Bronchial epithelial cell (primary cell): ENCODE measurements around the gene SLC24A3. TPM values are rescaled to one million over a fixed set of nuclear protein-coding genes. Genes with fewer than 3 reads are reported as not detected.

Experiments used
- DNase-seq: peaks from one replicate; pipeline ENCODE4 v3.0.0-alpha.2; 2010; ENCODE audit warnings: low read depth
- FAIRE-seq: peaks from 2 replicates; lab custom pipeline; 2011; peaks lifted over from hg19 to GRCh38; lab: Jason Lieb, UNC
- H3K27me3 ChIP-seq: 2 replicates; pipeline ENCODE4 v1.5.1; 2011; ENCODE audit warnings: low read length; ENCODE audit not compliant: control insufficient read depth, insufficient read depth
- H3K36me3 ChIP-seq: 2 replicates; pipeline ENCODE4 v1.5.1; 2011; ENCODE audit warnings: low read length; ENCODE audit not compliant: control insufficient read depth, insufficient read depth
- H3K4me3 ChIP-seq: 2 replicates; pipeline ENCODE4 v1.5.1; 2011; ENCODE audit warnings: mild to moderate bottlenecking, low read depth, low read length, control low read depth
- total RNA-seq: library from RNA; depleted of rRNA; stranded (reverse); fragments of >200 nt; gene quantifications from 2 replicates; pipeline ENCODE4 v1.2.1, GENCODE V29; 2014
- TF ChIP-seq, protein P1 (sequence below): IDR thresholded peaks from 2 replicates; pipeline ENCODE4 v1.5.1; 2011; ENCODE audit warnings: mild to moderate bottlenecking, moderate library complexity, low read length, control low read depth, inconsistent platforms; ENCODE audit not compliant: insufficient read depth, severe bottlenecking

The SLC24A3 gene
- total RNA-seq, 1 donor from 2014 or later, result under 0.01 TPM

DNA sequence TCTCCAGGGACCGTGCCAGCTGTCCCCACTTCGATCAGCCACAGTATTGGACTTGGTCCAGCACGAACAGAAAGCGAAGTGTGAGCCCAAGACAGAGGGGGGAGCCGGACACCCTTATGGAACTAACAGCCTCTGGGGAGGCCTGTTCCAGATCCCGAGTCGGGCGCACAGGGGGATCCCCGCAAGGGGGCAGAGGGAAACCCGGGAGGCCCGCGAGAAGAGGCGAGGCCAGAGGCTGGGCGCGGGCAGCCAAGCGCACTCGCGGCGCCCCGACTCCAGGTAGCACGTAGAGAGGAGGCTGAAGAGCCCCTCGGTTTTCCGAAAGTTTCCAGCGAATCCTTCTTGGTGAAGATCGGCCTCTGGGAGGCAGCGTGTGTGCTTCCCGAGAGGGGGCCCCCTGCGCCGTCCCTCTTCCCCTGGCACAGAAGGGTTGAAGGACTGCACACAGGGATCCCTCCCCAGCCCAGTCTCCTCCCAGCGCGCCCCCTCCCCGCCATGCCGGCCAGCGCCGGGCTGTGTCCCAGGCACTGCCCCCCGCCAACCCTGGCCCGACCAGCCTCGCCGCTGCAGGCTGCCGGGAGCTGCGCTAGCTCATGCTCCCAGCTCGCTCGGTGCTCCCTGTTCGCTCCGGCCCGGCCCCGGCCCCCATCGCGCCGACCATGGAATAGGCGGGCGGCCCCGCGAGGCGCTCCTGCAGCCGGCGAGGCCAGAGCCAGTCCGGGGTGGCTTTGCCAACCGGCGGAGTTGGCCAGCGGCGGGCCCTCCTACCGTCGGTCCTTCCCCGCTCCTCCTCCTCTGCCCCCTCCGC lies 577 bp upstream of the SLC24A3 start:
- Histone ChIP-seq H3K36me3 (no peaks in the 10 kb centered on the region), H3K27me3 (peaks cover 16% of the 10 kb centered on the region), H3K4me3 (peak overlapping the region; percentile 6)
- TF ChIP-seq, protein P1, sequence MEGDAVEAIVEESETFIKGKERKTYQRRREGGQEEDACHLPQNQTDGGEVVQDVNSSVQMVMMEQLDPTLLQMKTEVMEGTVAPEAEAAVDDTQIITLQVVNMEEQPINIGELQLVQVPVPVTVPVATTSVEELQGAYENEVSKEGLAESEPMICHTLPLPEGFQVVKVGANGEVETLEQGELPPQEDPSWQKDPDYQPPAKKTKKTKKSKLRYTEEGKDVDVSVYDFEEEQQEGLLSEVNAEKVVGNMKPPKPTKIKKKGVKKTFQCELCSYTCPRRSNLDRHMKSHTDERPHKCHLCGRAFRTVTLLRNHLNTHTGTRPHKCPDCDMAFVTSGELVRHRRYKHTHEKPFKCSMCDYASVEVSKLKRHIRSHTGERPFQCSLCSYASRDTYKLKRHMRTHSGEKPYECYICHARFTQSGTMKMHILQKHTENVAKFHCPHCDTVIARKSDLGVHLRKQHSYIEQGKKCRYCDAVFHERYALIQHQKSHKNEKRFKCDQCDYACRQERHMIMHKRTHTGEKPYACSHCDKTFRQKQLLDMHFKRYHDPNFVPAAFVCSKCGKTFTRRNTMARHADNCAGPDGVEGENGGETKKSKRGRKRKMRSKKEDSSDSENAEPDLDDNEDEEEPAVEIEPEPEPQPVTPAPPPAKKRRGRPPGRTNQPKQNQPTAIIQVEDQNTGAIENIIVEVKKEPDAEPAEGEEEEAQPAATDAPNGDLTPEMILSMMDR, result no peak
- DNase-seq (no peak), FAIRE-seq (no peak)

DNA sequence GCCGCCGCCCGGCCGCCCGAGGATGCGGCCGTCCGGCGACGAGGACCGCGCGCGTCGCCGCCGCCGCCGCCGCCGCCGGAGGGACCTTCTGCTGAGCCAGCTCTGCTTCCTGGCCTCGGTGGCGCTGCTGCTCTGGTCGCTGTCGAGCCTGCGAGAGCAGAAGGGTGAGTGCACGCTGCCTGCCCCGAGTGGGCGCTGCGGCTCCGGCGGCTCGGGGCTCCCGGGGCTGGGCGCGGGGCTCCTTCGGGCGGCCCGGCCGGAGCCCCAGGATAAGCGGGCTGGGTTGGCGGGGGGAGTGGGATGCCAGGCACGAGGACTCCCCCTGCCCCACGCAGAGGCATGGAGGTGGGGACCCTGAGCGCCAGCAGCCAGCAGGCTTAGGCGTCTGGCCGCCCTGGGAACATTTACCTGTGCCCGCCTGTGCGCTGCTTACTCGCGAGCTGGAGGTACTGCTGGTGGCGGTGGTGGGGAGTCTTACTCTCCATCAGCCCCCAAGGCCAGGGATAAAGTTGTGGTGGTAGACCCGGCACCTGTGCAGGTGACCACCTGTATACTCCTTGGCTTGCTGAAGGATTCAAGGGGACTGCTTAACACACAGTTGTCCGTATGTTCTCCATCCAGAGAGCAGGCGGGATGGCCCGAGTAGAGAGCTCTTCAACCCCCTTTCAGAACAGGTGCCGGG lies 520 bp downstream of the SLC24A3 start:
- DNase-seq, result peak; percentile 6
- Histone ChIP-seq H3K36me3 (no peaks in the 10 kb centered on the region), H3K27me3 (peaks cover 14% of the 10 kb centered on the region), H3K4me3 (no peak overlapping the region)
- FAIRE-seq, result no peak
- TF ChIP-seq, protein P1, result peak; percentile 32

DNA sequence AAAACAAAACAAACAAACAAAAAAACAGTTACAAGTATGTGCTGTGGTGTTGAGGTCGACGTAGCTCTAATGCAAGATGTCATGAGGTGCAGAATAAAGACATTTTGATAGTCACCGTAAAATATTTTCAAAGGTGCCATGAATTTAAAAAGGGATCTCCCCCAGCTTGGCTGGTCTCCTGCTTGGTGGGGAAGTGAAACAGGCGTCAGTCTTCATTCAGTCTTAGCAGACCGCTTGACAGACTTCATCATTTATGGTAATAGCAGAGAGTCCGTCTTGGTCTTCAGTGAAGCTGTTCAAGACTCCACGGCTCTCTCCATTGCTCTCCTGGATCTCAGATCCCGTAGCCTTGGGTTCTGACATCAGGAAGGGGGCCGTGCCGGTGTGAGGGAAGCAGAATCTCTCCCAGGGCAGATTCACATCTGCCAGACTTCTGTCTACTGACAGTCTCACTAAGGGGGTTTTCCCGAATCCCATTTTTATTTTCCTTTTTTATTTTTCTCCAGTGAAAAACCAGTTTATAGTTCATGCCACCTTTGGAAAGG lies 1.6 kb downstream of the SLC24A3 start:
- FAIRE-seq (no peak), DNase-seq (no peak)
- Histone ChIP-seq H3K27me3 (peaks cover 14% of the 10 kb centered on the region), H3K36me3 (no peaks in the 10 kb centered on the region), H3K4me3 (no peak overlapping the region)
- TF ChIP-seq, protein P1, result no peak

DNA sequence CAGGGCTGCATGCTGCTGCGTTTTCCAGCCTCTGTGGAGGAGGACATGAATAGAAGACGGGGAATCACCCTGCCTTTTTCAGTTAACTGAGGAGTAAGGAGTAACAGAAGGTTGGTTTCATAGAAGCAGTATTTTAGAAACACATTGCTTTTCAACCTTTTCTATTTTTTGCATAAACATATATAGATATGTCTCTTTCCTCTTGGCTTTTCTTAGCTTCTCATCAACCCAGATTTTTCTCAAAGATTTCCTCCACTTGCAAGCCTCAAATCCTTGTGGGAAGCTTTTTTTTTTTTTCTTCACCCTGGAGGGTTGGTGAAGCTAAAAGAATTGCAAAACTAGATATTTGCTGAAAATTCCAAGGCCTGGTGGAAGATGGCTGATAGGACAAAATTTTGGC lies 6.0 kb downstream of the SLC24A3 start:
- Histone ChIP-seq H3K27me3 (peaks cover 2% of the 10 kb centered on the region), H3K36me3 (no peaks in the 10 kb centered on the region), H3K4me3 (no peak overlapping the region)
- TF ChIP-seq, protein P1, result no peak
- DNase-seq, result no peak
- no peak for FAIRE-seq

DNA sequence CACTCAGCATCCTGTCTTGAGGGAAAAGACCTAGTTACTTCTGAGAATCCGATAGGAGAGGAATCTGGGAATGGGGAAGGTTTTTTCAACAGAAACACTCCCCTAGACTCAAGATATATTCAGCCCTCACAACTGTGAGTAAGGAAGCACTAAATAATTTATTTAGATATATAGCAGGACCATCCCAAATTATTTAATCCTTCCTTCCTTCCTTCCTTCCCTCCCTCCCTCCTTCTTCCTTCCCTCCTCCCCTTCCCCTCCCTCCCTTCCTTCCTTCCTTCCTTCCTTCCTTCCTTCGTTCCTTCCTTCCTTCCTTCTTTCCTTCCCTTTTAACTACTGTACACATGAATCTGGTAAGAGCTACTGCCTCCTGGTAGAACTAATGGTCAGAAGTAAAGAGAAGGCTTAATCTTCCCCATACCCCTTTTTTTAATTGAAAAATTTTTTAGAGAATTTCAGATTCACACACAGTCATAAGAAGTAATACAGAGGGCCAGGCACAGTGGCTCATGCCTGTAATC lies 10.1 kb downstream of the SLC24A3 start:
- DNase-seq (no peak), FAIRE-seq (no peak)
- Histone ChIP-seq H3K36me3 (no peaks in the 10 kb centered on the region), H3K4me3 (no peak overlapping the region), H3K27me3 (no peaks in the 10 kb centered on the region)
- TF ChIP-seq, protein P1, result no peak
